Neural cell (in vitro differentiated cells): ENCODE results near the gene SPSB3. TPM values are rescaled to one million over a fixed set of nuclear protein-coding genes. Genes with fewer than 3 reads are reported as not detected.

ENCODE experiments used
- H2AFZ ChIP-seq: fragments of 200-600, 300-800 bp; sonication (generic), shearing (Covaris generic); 2 replicates; pipeline ENCODE4 v1.6.0; 2014; ENCODE audit warnings: low read depth, mild to moderate bottlenecking, antibody characterized with exemption, low read length, moderate library complexity
- H3F3A ChIP-seq: fragments of 200-600 bp; shearing (Covaris generic); 2 replicates; pipeline ENCODE4 v1.6.1; 2016; ENCODE audit warnings: mild to moderate bottlenecking, moderate library complexity, mixed read lengths, antibody characterized with exemption, low read length; ENCODE audit not compliant: insufficient read depth, poor library complexity, severe bottlenecking
- H3K27ac ChIP-seq: fragments of 200-600, 300-800 bp; sonication (generic), shearing (Covaris generic); 2 replicates; pipeline ENCODE4 v1.5.1; 2014; ENCODE audit warnings: mild to moderate bottlenecking, low read length, moderate library complexity
- H3K27me3 ChIP-seq: fragments of 300-800, 200-600 bp; sonication (generic), shearing (Covaris generic); 2 replicates; pipeline ENCODE4 v1.6.0; 2014; ENCODE audit warnings: mild to moderate bottlenecking, low read depth, low read length, moderate library complexity; ENCODE audit not compliant: insufficient read depth
- H3K36me3 ChIP-seq: fragments of 300-800, 200-600 bp; sonication (generic), shearing (Covaris generic); 2 replicates; pipeline ENCODE4 v1.5.1; 2014; ENCODE audit warnings: mild to moderate bottlenecking, antibody characterized with exemption, low read length, moderate library complexity; ENCODE audit not compliant: insufficient read depth
- H3K4me2 ChIP-seq: fragments of 300-800, 200-600 bp; sonication (generic), shearing (Covaris generic); 2 replicates; pipeline ENCODE4 v1.6.0; 2014; ENCODE audit warnings: mild to moderate bottlenecking, low read length
- H3K4me3 ChIP-seq: fragments of 300-800, 200-600 bp; sonication (generic), shearing (Covaris generic); 2 replicates; pipeline ENCODE4 v1.5.1; 2014; ENCODE audit warnings: mild to moderate bottlenecking, low read length, moderate library complexity
- H3K79me2 ChIP-seq: fragments of 200-600 bp; shearing (Covaris generic); replicated peaks from 2 replicates; pipeline ENCODE4 v1.6.0; 2014; ENCODE audit warnings: mild to moderate bottlenecking, low read length, moderate library complexity; ENCODE audit not compliant: insufficient read depth
- H3K9ac ChIP-seq: fragments of 300-800, 200-600 bp; sonication (generic), shearing (Covaris generic); 2 replicates; pipeline ENCODE4 v1.6.1; 2016; ENCODE audit warnings: mild to moderate bottlenecking, low read length, mixed read lengths
- H3K9me2 ChIP-seq: fragments of 200-600 bp; shearing (Covaris generic); 2 replicates; pipeline ENCODE4 v1.6.1; 2016; ENCODE audit warnings: mild to moderate bottlenecking, low read length, mixed read lengths; ENCODE audit not compliant: insufficient read depth
- H3K9me3 ChIP-seq: fragments of 200-600, 300-800 bp; sonication (generic), shearing (Covaris generic); 2 replicates; pipeline ENCODE4 v1.6.1; 2016; ENCODE audit warnings: mild to moderate bottlenecking, mixed run types, low read length, moderate library complexity, mixed read lengths
- H4K20me1 ChIP-seq: fragments of 200-600 bp; shearing (Covaris generic); 2 replicates; pipeline ENCODE4 v1.6.1; 2016; ENCODE audit warnings: mild to moderate bottlenecking, mixed run types; ENCODE audit not compliant: insufficient read depth
- EP300 ChIP-seq: fragments of 450-650 bp; conservative IDR thresholded peaks from 2 replicates; pipeline ENCODE4 v1.6.1; 2014; ENCODE audit warnings: antibody characterized with exemption, mild to moderate bottlenecking, moderate library complexity; ENCODE audit not compliant: poor library complexity, severe bottlenecking
- EZH2 ChIP-seq: fragments of 200-600, 300-800 bp; shearing (Covaris generic), sonication (generic); IDR thresholded peaks from 2 replicates; pipeline ENCODE4 v1.6.1; 2014; ENCODE audit warnings: antibody characterized with exemption, low read length, borderline replicate concordance, mild to moderate bottlenecking; ENCODE audit not compliant: insufficient read depth, poor library complexity, severe bottlenecking
- MXI1 ChIP-seq: fragments of 450-650 bp; conservative IDR thresholded peaks from 2 replicates; pipeline ENCODE4 v1.6.1; 2014; ENCODE audit warnings: antibody characterized with exemption, mild to moderate bottlenecking; ENCODE audit not compliant: poor library complexity, severe bottlenecking
- POLR2AphosphoS5 ChIP-seq: IDR thresholded peaks from 2 replicates; pipeline ENCODE4 v1.6.1; 2012
- RAD21 ChIP-seq: fragments of 450-650 bp; conservative IDR thresholded peaks from 2 replicates; pipeline ENCODE4 v1.6.1; 2014; ENCODE audit warnings: antibody characterized with exemption, mild to moderate bottlenecking, moderate library complexity
- REST ChIP-seq: IDR thresholded peaks from 2 replicates; pipeline ENCODE4 v1.6.1; 2012; ENCODE audit warnings: borderline replicate concordance
- SMC3 ChIP-seq: fragments of 450-650 bp; conservative IDR thresholded peaks from 2 replicates; pipeline ENCODE4 v1.6.1; 2014; ENCODE audit warnings: antibody characterized with exemption, mild to moderate bottlenecking, moderate library complexity; ENCODE audit not compliant: poor library complexity
- TAF1 ChIP-seq: IDR thresholded peaks from 2 replicates; pipeline ENCODE4 v1.6.1; 2012; ENCODE audit warnings: low read depth
- polyA plus RNA-seq: library from polyadenylated mRNA; depleted of rRNA; stranded (reverse); fragments of >200 nt; gene quantifications from 2 replicates; pipeline ENCODE4 v1.2.3, GENCODE V29; 2014
- TF ChIP-seq, protein P1 (sequence below): fragments of 450-650 bp; IDR thresholded peaks from 2 replicates; pipeline ENCODE4 v1.5.1; 2014; ENCODE audit warnings: antibody characterized with exemption, mild to moderate bottlenecking, moderate library complexity; ENCODE audit not compliant: poor library complexity, severe bottlenecking

The SPSB3 gene
- polyA plus RNA-seq, 1 donor from 2014 or later: 315 TPM

DNA sequence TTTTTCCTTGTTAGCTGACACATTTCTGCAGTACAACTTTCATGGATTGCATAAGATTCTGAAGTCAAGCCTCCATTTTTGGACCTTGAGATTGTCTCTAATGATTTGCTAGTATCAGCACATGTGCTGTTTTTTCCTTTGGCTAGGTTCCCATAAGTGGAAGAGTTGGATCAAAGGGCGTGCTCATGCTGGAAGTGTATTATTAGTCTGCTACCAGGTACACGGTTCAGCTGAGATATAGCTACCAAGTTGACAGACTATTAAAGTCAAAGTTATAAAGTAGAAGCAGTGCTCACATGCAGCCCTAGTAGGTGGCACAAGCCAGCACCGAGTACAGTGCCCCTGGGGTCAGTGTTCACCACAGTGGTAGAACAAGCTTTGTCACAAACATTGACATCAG, 47.8 kb upstream of the SPSB3 start:
- H3K4me2 ChIP-seq: no peak overlapping the region
- no peaks in the 10 kb centered on the region for H3F3A ChIP-seq
- no peak overlapping the region for H3K27ac ChIP-seq
- no peak overlapping the region for H3K4me3 ChIP-seq
- H3K36me3 ChIP-seq: no peaks in the 10 kb centered on the region
- H3K79me2 ChIP-seq: peaks cover 27% of the 10 kb centered on the region
- H3K9me2 ChIP-seq: no peaks in the 10 kb centered on the region
- no peaks in the 10 kb centered on the region for H4K20me1 ChIP-seq
- no peaks in the 10 kb centered on the region for H3K9me3 ChIP-seq
- TF ChIP-seq TAF1 (no peak), SMC3 (no peak)
- TF ChIP-seq, protein P1, sequence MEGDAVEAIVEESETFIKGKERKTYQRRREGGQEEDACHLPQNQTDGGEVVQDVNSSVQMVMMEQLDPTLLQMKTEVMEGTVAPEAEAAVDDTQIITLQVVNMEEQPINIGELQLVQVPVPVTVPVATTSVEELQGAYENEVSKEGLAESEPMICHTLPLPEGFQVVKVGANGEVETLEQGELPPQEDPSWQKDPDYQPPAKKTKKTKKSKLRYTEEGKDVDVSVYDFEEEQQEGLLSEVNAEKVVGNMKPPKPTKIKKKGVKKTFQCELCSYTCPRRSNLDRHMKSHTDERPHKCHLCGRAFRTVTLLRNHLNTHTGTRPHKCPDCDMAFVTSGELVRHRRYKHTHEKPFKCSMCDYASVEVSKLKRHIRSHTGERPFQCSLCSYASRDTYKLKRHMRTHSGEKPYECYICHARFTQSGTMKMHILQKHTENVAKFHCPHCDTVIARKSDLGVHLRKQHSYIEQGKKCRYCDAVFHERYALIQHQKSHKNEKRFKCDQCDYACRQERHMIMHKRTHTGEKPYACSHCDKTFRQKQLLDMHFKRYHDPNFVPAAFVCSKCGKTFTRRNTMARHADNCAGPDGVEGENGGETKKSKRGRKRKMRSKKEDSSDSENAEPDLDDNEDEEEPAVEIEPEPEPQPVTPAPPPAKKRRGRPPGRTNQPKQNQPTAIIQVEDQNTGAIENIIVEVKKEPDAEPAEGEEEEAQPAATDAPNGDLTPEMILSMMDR: no peak
- H3K9ac ChIP-seq: no peak overlapping the region
- no peak overlapping the region for H2AFZ ChIP-seq
- no peaks in the 10 kb centered on the region for H3K27me3 ChIP-seq

DNA sequence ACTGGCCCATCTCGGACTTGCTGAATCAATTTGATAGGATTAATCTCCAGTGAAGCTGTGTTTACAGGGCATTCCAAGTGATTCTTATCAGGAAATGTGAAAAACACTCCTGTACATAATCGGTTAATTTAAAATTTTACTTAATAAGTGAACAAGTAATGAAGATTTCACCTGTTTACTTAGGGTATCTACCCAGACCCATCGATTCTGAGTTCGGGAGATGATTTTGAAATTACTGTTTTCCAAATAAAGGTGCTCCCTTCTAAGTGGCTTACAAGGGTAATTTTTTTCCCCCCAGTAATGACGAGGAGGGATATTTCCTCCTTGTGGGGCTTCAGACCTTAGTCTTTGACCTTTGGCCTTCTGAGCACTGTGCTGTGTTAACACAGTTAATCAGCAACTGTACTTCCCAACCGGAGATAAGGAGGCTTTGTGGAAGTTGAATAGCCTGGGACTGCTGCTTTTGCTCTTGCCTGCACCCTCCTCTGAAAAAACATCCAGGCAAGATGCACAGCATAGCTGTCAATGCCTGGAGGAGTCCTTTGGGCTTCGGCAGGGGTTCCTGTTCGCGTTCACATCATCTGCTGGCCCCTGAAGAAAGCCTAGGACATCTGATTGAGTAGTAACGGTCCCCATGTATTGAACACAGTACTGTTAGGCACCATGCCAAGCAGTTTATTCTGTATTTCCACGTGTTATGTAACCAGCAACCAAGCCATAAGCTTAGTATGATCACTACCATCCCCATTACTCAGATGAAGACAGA, 46.5 kb upstream of the SPSB3 start:
- no peak overlapping the region for H3K9ac ChIP-seq
- no peak overlapping the region for H3K27ac ChIP-seq
- no peak overlapping the region for H2AFZ ChIP-seq
- peak overlapping the region; percentile 62 for H3K4me2 ChIP-seq
- TF ChIP-seq RAD21: no peak
- no peak for TF ChIP-seq EP300
- TF ChIP-seq REST: no peak
- TF ChIP-seq EZH2: no peak
- TF ChIP-seq, protein P1: no peak
- no peak for TF ChIP-seq MXI1
- no peak for TF ChIP-seq POLR2AphosphoS5
- TF ChIP-seq SMC3: no peak
- no peak for TF ChIP-seq TAF1
- no peaks in the 10 kb centered on the region for H3F3A ChIP-seq
- H4K20me1 ChIP-seq: no peaks in the 10 kb centered on the region
- H3K79me2 ChIP-seq: peaks cover 31% of the 10 kb centered on the region
- no peaks in the 10 kb centered on the region for H3K9me3 ChIP-seq
- H3K27me3 ChIP-seq: no peaks in the 10 kb centered on the region
- no peaks in the 10 kb centered on the region for H3K9me2 ChIP-seq
- H3K4me3 ChIP-seq: peak overlapping the region; percentile 88
- no peaks in the 10 kb centered on the region for H3K36me3 ChIP-seq
